Measurements from ENCODE around the gene WIPF1. TPM values are rescaled to one million over a fixed set of nuclear protein-coding genes. Genes with fewer than 3 reads are reported as not detected.
A peak's percentile ranks its signal among the peaks of the same experiment; 100 is the strongest.

WIPF1 gene
- total RNA-seq, 4 donors from 2014 or later, result 2.2 to 17.5 (median 6.0) TPM

DNA sequence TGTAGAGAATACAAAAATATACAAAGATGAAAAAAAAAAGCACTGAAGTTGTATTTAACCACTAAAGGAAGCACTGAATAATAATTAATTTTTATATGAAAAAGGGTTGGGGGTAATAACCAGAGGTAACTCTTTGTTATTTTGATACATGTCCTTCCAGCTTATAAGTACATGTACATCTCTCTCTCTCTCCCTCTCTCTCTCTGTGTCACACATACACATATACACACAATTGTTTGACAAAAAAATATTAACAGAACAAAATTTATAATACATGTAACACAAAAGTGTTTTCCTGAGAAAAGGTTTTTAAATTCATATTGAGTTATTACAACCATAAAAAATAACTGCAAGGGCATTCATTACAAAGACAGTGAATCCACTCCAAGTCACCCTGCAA lies 4.6 kb downstream of the WIPF1 start:
- peaks cover 3 to 77% (median 5%) of the 10 kb centered on the region in 3 donors for H3K4me1 ChIP-seq
- TF ChIP-seq, protein P1, sequence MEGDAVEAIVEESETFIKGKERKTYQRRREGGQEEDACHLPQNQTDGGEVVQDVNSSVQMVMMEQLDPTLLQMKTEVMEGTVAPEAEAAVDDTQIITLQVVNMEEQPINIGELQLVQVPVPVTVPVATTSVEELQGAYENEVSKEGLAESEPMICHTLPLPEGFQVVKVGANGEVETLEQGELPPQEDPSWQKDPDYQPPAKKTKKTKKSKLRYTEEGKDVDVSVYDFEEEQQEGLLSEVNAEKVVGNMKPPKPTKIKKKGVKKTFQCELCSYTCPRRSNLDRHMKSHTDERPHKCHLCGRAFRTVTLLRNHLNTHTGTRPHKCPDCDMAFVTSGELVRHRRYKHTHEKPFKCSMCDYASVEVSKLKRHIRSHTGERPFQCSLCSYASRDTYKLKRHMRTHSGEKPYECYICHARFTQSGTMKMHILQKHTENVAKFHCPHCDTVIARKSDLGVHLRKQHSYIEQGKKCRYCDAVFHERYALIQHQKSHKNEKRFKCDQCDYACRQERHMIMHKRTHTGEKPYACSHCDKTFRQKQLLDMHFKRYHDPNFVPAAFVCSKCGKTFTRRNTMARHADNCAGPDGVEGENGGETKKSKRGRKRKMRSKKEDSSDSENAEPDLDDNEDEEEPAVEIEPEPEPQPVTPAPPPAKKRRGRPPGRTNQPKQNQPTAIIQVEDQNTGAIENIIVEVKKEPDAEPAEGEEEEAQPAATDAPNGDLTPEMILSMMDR (IDR thresholded peaks at IDR 0.05), result no peak
- TF ChIP-seq POLR2A (IDR thresholded peaks at IDR 0.05), result no peak
- DNase-seq, result no peak
- peak overlapping the region in 3 of 4 donors; percentile 45 to 77 (median 72) for H3K27ac ChIP-seq
- H3K36me3 ChIP-seq, result no peaks in the 10 kb centered on the region
- H3K27me3 ChIP-seq, result no peaks in the 10 kb centered on the region
- no peaks in the 10 kb centered on the region for H3K9me3 ChIP-seq
- intact Hi-C loops (cut with DNase I), result no loop called here
- peak overlapping the region in 2 of 4 donors; percentile 16 to 18 for H3K4me3 ChIP-seq

DNA sequence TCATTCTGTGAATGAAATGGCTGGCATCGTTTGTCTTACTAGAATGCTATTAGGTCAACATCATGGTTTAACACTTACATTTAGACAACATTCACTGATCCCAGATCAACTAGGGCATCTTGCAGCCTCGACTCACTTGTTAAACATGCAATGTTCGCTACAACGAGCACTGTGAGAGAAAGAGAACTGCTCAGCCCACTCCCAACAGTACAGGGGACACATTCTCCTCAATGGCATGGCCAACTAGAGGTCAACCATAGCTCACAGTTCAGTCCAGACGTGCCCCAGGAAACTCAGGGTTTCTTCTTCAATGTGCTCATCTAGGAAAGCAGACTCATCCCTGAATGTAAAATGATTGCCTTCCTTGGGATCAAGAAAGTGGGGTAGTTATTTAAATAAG lies 5.9 kb downstream of the WIPF1 start:
- DNase-seq, result no peak
- Histone ChIP-seq H3K4me1 (peaks cover 3 to 77% (median 5%) of the 10 kb centered on the region in 3 donors), H3K9me3 (no peaks in the 10 kb centered on the region), H3K4me3 (no peak overlapping the region), H3K36me3 (no peaks in the 10 kb centered on the region), H3K27ac (peak overlapping the region in 1 of 4 donors; percentile 6), H3K27me3 (no peaks in the 10 kb centered on the region)
- TF ChIP-seq, protein P1 (IDR thresholded peaks at IDR 0.05), result no peak
- 64 to 67% methylated on average over 5 of the region's 5 CpGs for WGBS, 2 donors
- intact Hi-C loops (cut with DNase I), result no loop called here

DNA sequence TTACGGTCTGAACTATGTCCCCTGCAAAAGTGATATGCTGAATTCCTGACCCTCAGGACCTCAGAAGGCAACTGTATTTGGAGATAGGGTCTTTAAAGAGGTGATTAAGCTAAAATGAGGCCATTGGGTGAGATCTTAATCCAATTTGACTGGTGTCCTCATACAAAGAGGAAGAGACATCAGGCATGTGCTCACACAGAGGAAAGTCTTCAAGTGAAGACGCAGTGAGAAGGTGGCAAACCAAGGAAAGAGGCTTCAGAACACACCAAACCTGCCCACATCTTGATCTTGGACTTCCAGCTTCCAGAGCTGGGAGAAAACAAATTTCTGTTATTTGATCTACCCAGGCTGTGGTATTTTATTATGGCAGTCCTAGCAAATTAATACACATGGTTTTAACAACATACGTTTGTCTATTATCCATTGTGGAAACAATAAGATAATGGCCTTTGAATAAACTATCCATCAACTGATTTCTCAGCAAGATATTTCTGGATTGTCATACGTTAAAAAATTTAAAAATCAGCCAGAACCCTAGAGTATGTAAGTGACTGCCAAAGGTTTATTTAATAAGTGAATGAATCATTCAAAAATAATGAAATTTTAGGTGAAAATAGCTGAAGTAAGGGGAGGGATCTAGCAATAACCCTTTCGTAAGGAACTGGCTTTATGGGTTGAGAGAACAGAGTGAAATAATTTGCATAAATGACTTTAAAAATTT lies 6.5 kb downstream of the WIPF1 start:
- no peak for DNase-seq
- 65 to 76% methylated on average over 5 of the region's 5 CpGs for WGBS, 2 donors
- intact Hi-C loops (cut with DNase I), result no loop called here
- no peak for TF ChIP-seq POLR2A (IDR thresholded peaks at IDR 0.05)
- TF ChIP-seq, protein P1 (IDR thresholded peaks at IDR 0.05), result no peak
- peaks cover 3 to 80% (median 5%) of the 10 kb centered on the region in 3 donors for H3K4me1 ChIP-seq
- no peaks in the 10 kb centered on the region for H3K27me3 ChIP-seq
- H3K4me3 ChIP-seq, result no peak overlapping the region
- H3K36me3 ChIP-seq, result no peaks in the 10 kb centered on the region
- H3K9me3 ChIP-seq, result no peaks in the 10 kb centered on the region
- H3K27ac ChIP-seq, result peak overlapping the region in 1 of 4 donors; percentile 14

DNA sequence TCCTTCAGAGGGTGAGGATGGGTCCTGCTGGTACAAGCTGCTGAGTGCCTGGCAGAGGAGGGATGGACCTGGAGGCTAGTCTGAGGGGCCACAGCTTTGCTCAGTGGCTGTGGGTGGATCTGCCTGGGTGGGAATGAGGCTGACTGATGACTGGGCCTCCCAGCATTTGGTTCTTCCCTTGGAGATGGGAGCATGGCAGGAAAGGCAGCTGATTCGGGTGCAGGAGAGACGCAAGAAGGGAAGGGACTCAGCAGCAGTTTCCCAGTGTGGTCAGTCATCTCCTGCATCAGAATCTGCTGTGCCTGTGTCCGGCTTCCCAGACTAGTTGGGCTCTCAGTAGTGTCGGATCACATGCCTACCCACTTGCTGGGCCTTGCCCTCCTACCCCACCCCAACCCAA lies 7.3 kb downstream of the WIPF1 start:
- WGBS, 2 donors, result 59 to 100% methylated on average over 3 to 4 of the region's 4 CpGs
- no peaks in the 10 kb centered on the region for H3K9me3 ChIP-seq
- H3K4me1 ChIP-seq, result peaks cover 3 to 82% (median 5%) of the 10 kb centered on the region in 3 donors
- no peak for TF ChIP-seq POLR2A (IDR thresholded peaks at IDR 0.05)
- TF ChIP-seq, protein P1 (IDR thresholded peaks at IDR 0.05), result no peak
- DNase-seq, result no peak
- intact Hi-C loops (cut with DNase I), result no loop called here
- no peaks in the 10 kb centered on the region for H3K27me3 ChIP-seq
- H3K36me3 ChIP-seq, result no peaks in the 10 kb centered on the region
- no peak overlapping the region for H3K4me3 ChIP-seq
- H3K27ac ChIP-seq, result peak overlapping the region in 2 of 4 donors; percentile 14 to 28

DNA sequence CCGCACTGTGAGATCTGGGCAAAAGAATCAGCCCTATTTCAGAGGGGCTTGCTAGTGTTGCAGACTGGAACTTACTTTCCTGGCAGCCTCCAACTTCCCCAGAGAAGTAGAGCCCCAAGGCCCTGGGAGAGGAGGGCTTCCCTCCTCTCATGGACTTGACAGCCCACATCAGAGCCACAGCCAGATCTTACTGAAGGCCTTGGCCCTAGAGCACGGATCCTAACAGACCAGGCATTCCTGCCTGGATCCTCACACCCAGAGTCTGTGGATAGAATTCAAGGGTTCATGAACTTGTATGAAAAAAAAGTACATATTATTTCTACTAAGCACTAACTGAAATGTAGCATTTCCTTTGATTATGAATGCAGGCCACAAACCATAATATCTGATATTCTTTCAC lies 8.3 kb downstream of the WIPF1 start:
- 50 to 77% methylated on average over 1 to 2 of the region's 2 CpGs for WGBS, 2 donors

More for the DNA sequence above, 8.3 kb downstream of the WIPF1 start:
- no peak overlapping the region for H3K27ac ChIP-seq
- no peaks in the 10 kb centered on the region for H3K36me3 ChIP-seq
- H3K4me1 ChIP-seq, result peaks cover 3 to 89% (median 5%) of the 10 kb centered on the region in 3 donors
- TF ChIP-seq, protein P1 (IDR thresholded peaks at IDR 0.05), result no peak
- TF ChIP-seq POLR2A (IDR thresholded peaks at IDR 0.05), result no peak
- no peaks in the 10 kb centered on the region for H3K9me3 ChIP-seq
- intact Hi-C loops (cut with DNase I), result no loop called here
- H3K4me3 ChIP-seq, result no peak overlapping the region
- no peak for DNase-seq
- H3K27me3 ChIP-seq, result no peaks in the 10 kb centered on the region

Data from esophagus squamous epithelium (tissue), 5 donors.